SK-N-SH (cell line): ENCODE data around the gene SBF2. TPM values are rescaled to one million over a fixed set of nuclear protein-coding genes. Genes with fewer than 3 reads are reported as not detected.
"Not testable (repeated sequence)": the region's sequence is repeated elsewhere in the genome, so short reads cannot be mapped to it uniquely, and the experiment has no call there.

ENCODE experiments used
- CTCF ChIA-PET: fragments of 300-600, 350-600 bp; formaldehyde crosslinking; extraction: SDS; loops from one replicate; lab custom pipeline; 2021; lab: Yijun Ruan, JAX
- POLR2A ChIA-PET: fragments of 350-600 bp; sonication (Branson Sonifier 250); formaldehyde crosslinking; extraction: SDS; loops from one replicate; lab custom pipeline; 2020; ENCODE audit warnings: antibody characterized with exemption, inconsistent platforms; lab: Yijun Ruan, JAX
- DNase-seq: peaks from one replicate; pipeline ENCODE4 v3.0.0; 2012
- H2AFZ ChIP-seq: fragments of 200-600 bp; sonication (generic); 2 replicates; pipeline ENCODE4 v1.8.1; 2016; ENCODE audit warnings: antibody characterized with exemption, mild to moderate bottlenecking, low read depth
- H3F3A ChIP-seq: fragments of 200-600 bp; sonication (generic); replicated peaks from 2 replicates; pipeline ENCODE3; 2016; ENCODE audit warnings: antibody characterized with exemption, mild to moderate bottlenecking; ENCODE audit not compliant: insufficient read depth
- H3K27ac ChIP-seq, 2 experiments: fragments of 200-500 bp in 1 of 2; fragments of 200-600 bp in 1 of 2; sonication (Bioruptor generic) in 1 of 2; sonication (generic), shearing (Covaris generic) in 1 of 2; 2 replicates each; pipeline versions ENCODE4 v1.5.1 to v1.6.1; 2014 to 2016; ENCODE audit warnings: low read depth in 2 of 2, inconsistent platforms in 1 of 2, low read length in 1 of 2, mild to moderate bottlenecking in 1 of 2, mixed read lengths in 1 of 2
- H3K27me3 ChIP-seq: fragments of 200-600 bp; sonication (generic), shearing (Covaris generic); 2 replicates; pipeline ENCODE4 v1.6.1; 2016; ENCODE audit warnings: mixed run types; ENCODE audit not compliant: insufficient read depth
- H3K36me3 ChIP-seq, 2 experiments: fragments of 200-500 bp in 1 of 2; fragments of 200-600 bp in 1 of 2; sonication (Bioruptor generic) in 1 of 2; sonication (generic) in 1 of 2; replicated peaks in 1 of 2; 2 replicates each; pipeline versions ENCODE3 to v1.5.1; 2014 to 2016; ENCODE audit warnings: low read length in 1 of 2, mild to moderate bottlenecking in 1 of 2; ENCODE audit not compliant: insufficient read depth in 2 of 2, control insufficient read depth in 1 of 2
- H3K4me1 ChIP-seq, 2 experiments: fragments of 200-500 bp in 1 of 2; fragments of 200-600 bp in 1 of 2; sonication (Bioruptor generic) in 1 of 2; sonication (generic), shearing (Covaris generic) in 1 of 2; 2 replicates each; pipeline versions ENCODE4 v1.5.1 to v1.6.1; 2014 to 2016; ENCODE audit warnings: low read depth in 1 of 2, low read length in 1 of 2, mixed run types in 1 of 2; ENCODE audit not compliant: insufficient read depth in 2 of 2, control insufficient read depth in 1 of 2
- H3K4me2 ChIP-seq: fragments of 200-600 bp; sonication (generic), shearing (Covaris generic); 2 replicates; pipeline ENCODE4 v1.6.1; 2017; ENCODE audit warnings: mixed run types
- H3K4me3 ChIP-seq, 2 experiments: fragments of 200-500 bp in 1 of 2; fragments of 200-600 bp in 1 of 2; sonication (Bioruptor generic) in 1 of 2; sonication (generic), shearing (Covaris generic) in 1 of 2; 2 replicates each; pipeline versions ENCODE4 v1.5.1 to v1.8.1; 2014 to 2016; ENCODE audit warnings: low read depth in 2 of 2, inconsistent platforms in 1 of 2, low read length in 1 of 2, mild to moderate bottlenecking in 1 of 2, mixed read lengths in 1 of 2, moderate library complexity in 1 of 2
- H3K79me2 ChIP-seq: fragments of 200-600 bp; sonication (generic); 2 replicates; pipeline ENCODE4 v1.8.1; 2017; ENCODE audit warnings: mild to moderate bottlenecking; ENCODE audit not compliant: insufficient read depth
- H3K9ac ChIP-seq: fragments of 200-600 bp; sonication (generic); 2 replicates; pipeline ENCODE4 v1.6.1; 2017; ENCODE audit warnings: mixed run types
- H3K9me2 ChIP-seq: fragments of 200-600 bp; sonication (generic); 2 replicates; pipeline ENCODE4 v1.6.1; 2017; ENCODE audit warnings: mixed run types
- H3K9me3 ChIP-seq: fragments of 200-600 bp; sonication (generic); 2 replicates; pipeline ENCODE4 v1.6.1; 2017; ENCODE audit warnings: mixed run types, mild to moderate bottlenecking, moderate library complexity
- H4K20me1 ChIP-seq: fragments of 200-600 bp; sonication (generic); 2 replicates; pipeline ENCODE4 v1.6.1; 2017; ENCODE audit warnings: mild to moderate bottlenecking, mixed run types; ENCODE audit not compliant: insufficient read depth
- CHD2 ChIP-seq: fragments of 150-350 bp; IDR thresholded peaks from 2 replicates; pipeline ENCODE4 v1.6.1; 2018; ENCODE audit warnings: low read length; ENCODE audit not compliant: partially characterized antibody
- EP300 ChIP-seq, 2 experiments: IDR thresholded peaks; 2 replicates each; pipeline versions ENCODE4 v1.4.0 to v1.6.1; 2012; ENCODE audit warnings: borderline replicate concordance in 1 of 2, low read depth in 1 of 2, low read length in 1 of 2
- FOXM1 ChIP-seq: IDR thresholded peaks from 2 replicates; pipeline ENCODE4 v1.4.0; 2012; ENCODE audit warnings: low read depth, mild to moderate bottlenecking
- GATA2 ChIP-seq: sonication (generic); formaldehyde crosslinking; IDR thresholded peaks from 2 replicates; pipeline ENCODE4 v1.5.0; 2020; ENCODE audit warnings: mild to moderate bottlenecking, missing genetic modification reagents
- JUND ChIP-seq: IDR thresholded peaks from 2 replicates; pipeline ENCODE4 v1.4.0; 2012
- MEF2A ChIP-seq: IDR thresholded peaks from 2 replicates; pipeline ENCODE4 v1.4.0; 2012; ENCODE audit warnings: low read depth, borderline replicate concordance
- POLR2AphosphoS5 ChIP-seq: IDR thresholded peaks from 2 replicates; pipeline ENCODE4 v1.6.1; 2012; ENCODE audit warnings: low read depth, low read length
- RFX5 ChIP-seq: IDR thresholded peaks from 2 replicates; pipeline ENCODE4 v1.6.1; 2012; ENCODE audit warnings: mild to moderate bottlenecking, improper control_type of control experiment, low read length
- SMC3 ChIP-seq: IDR thresholded peaks from 2 replicates; pipeline ENCODE4 v1.6.1; 2012; ENCODE audit warnings: low read depth, low read length, improper control_type of control experiment
- TAF1 ChIP-seq: IDR thresholded peaks from 2 replicates; pipeline ENCODE4 v1.6.1; 2012; ENCODE audit warnings: low read depth, mild to moderate bottlenecking, low read length, moderate library complexity, borderline replicate concordance
- TCF12 ChIP-seq: IDR thresholded peaks from 2 replicates; pipeline ENCODE4 v1.4.0; 2012
- TEAD4 ChIP-seq: IDR thresholded peaks from 2 replicates; pipeline ENCODE4 v1.4.0; 2012; ENCODE audit warnings: mild to moderate bottlenecking, borderline replicate concordance; ENCODE audit not compliant: insufficient read depth
- WGBS: methylation state at CpG from one replicate; pipeline ENCODE4 v1.1.6; 2017; ENCODE audit warnings: low lambda C conversion rate; 5-methylcytosine and 5-hydroxymethylcytosine counted together
- polyA plus RNA-seq, 3 experiments: library from polyadenylated mRNA; depleted of rRNA; stranded (reverse); fragments of >200 nt; gene quantifications; 2 replicates each; pipeline ENCODE4 v1.2.3, GENCODE V29; 2012
- TF ChIP-seq, protein P1 (sequence below): IDR thresholded peaks from 2 replicates; pipeline ENCODE4 v1.4.0; 2012; ENCODE audit warnings: low read depth, borderline replicate concordance
- TF ChIP-seq, protein P2 (sequence below): IDR thresholded peaks from 2 replicates; pipeline ENCODE4 v1.4.0; 2012; ENCODE audit warnings: low read depth
- TF ChIP-seq, protein P3 (sequence below): fragments of 200-600 bp; sonication (generic); IDR thresholded peaks from 2 replicates; pipeline ENCODE4 v1.6.1; 2017; ENCODE audit warnings: antibody characterized with exemption, mild to moderate bottlenecking, moderate library complexity
- TF ChIP-seq, protein P4 (sequence below): IDR thresholded peaks from 2 replicates; pipeline ENCODE4 v1.4.0; 2012; ENCODE audit warnings: low read depth, borderline replicate concordance

Gene SBF2
- polyA plus RNA-seq, 1 of the 3 experiments (the other 2 are of a cell fraction), result 23.0 TPM

DNA sequence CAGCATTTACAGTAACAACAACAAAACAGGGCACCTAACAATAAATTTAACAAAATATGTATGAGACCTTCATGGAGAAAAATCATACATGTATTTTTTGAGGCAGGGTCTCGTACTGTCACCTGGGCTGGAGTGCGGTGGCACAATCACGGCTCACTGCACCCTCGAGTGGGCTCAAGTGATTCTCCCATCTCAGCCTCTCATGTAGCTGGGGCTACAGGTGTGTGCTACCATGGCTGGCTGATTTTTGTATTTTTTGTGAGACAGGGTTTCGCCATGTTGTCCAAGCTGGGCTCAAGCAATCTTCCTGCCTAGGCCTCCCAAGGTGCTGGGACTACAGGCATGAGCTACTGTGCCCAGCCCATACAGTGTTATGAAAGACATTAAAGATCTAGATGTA lies 352.0 kb downstream of the SBF2 start:
- Histone ChIP-seq H3K9ac (no peak overlapping the region), H4K20me1 (no peaks in the 10 kb centered on the region), H3K4me3 (no peak overlapping the region), H2AFZ (no peak overlapping the region), H3K4me1 (peaks cover 0 to 10% of the 10 kb centered on the region in 2 experiments; a peak in 2 of 4 replicates), H3F3A (peaks cover 12% of the 10 kb centered on the region), H3K79me2 (no peaks in the 10 kb centered on the region), H3K9me2 (no peaks in the 10 kb centered on the region), H3K9me3 (0 out of 2 replicates have a peak, but pooled peaks cover 10% of the 10 kb centered on the region)
- 97% methylated on average over 5 of the region's 5 CpGs for WGBS
- TF ChIP-seq POLR2AphosphoS5 (no peak), TEAD4 (no peak), TCF12 (no peak), MEF2A (no peak), CHD2 (no peak), FOXM1 (no peak), GATA2 (CRISPR knock-in tag) (no peak), RFX5 (no peak), JUND (no peak), TAF1 (no peak), EP300 (IDR thresholded peaks at IDR 0.05; ENCODE audit: borderline replicate concordance in 1 of 2, low read depth in 1 of 2, low read length in 1 of 2) (no peak), SMC3 (no peak)
- TF ChIP-seq, protein P1, sequence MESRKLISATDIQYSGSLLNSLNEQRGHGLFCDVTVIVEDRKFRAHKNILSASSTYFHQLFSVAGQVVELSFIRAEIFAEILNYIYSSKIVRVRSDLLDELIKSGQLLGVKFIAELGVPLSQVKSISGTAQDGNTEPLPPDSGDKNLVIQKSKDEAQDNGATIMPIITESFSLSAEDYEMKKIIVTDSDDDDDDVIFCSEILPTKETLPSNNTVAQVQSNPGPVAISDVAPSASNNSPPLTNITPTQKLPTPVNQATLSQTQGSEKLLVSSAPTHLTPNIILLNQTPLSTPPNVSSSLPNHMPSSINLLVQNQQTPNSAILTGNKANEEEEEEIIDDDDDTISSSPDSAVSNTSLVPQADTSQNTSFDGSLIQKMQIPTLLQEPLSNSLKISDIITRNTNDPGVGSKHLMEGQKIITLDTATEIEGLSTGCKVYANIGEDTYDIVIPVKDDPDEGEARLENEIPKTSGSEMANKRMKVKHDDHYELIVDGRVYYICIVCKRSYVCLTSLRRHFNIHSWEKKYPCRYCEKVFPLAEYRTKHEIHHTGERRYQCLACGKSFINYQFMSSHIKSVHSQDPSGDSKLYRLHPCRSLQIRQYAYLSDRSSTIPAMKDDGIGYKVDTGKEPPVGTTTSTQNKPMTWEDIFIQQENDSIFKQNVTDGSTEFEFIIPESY, result no peak
- TF ChIP-seq, protein P2, sequence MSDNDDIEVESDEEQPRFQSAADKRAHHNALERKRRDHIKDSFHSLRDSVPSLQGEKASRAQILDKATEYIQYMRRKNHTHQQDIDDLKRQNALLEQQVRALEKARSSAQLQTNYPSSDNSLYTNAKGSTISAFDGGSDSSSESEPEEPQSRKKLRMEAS, result no peak
- TF ChIP-seq, protein P3, sequence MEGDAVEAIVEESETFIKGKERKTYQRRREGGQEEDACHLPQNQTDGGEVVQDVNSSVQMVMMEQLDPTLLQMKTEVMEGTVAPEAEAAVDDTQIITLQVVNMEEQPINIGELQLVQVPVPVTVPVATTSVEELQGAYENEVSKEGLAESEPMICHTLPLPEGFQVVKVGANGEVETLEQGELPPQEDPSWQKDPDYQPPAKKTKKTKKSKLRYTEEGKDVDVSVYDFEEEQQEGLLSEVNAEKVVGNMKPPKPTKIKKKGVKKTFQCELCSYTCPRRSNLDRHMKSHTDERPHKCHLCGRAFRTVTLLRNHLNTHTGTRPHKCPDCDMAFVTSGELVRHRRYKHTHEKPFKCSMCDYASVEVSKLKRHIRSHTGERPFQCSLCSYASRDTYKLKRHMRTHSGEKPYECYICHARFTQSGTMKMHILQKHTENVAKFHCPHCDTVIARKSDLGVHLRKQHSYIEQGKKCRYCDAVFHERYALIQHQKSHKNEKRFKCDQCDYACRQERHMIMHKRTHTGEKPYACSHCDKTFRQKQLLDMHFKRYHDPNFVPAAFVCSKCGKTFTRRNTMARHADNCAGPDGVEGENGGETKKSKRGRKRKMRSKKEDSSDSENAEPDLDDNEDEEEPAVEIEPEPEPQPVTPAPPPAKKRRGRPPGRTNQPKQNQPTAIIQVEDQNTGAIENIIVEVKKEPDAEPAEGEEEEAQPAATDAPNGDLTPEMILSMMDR, result no peak
- TF ChIP-seq, protein P4, sequence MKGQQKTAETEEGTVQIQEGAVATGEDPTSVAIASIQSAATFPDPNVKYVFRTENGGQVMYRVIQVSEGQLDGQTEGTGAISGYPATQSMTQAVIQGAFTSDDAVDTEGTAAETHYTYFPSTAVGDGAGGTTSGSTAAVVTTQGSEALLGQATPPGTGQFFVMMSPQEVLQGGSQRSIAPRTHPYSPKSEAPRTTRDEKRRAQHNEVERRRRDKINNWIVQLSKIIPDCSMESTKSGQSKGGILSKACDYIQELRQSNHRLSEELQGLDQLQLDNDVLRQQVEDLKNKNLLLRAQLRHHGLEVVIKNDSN, result no peak
- TF ChIP-seq, all 33 proteins: peak for 0
- DNase-seq, result no peak
- H3K27me3 ChIP-seq, result no peaks in the 10 kb centered on the region
- H3K36me3 ChIP-seq, result peaks cover 0 to 25% of the 10 kb centered on the region in 2 experiments
- POLR2A ChIA-PET, result no interaction called here
- no peak overlapping the region for H3K27ac ChIP-seq
- CTCF ChIA-PET, result interaction anchor here (0.8 kb wide), 1 partner anchor 32 kb away, joined by 4 read pairs; no protein-coding TSS in a partner anchor
- H3K4me2 ChIP-seq, result no peak overlapping the region

DNA sequence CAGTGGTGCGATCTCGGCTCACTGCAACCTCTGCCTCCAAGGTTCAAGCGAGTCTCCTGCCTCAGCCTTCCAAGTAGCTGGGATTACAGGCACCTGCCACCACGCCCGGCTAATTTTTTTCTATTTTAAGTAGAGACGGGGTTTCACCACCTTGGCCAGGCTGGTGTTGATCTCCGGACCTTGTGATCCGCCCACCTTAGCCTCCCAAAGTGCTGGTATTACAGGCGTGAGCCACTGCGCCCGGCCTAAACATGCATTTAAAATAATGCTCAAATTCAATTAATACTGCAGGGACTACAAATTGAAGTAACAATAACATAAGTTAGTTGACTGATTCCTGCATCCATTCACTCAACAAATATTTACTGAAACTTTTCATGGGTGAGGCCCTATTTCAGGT lies 354.9 kb downstream of the SBF2 start:
- H2AFZ ChIP-seq, H3K27me3 ChIP-seq, H3K36me3 ChIP-seq, H3K9ac ChIP-seq, H3K4me2 ChIP-seq, H3K9me2 ChIP-seq, H3K9me3 ChIP-seq, CTCF ChIA-PET, DNase-seq, H3K4me3 ChIP-seq, H3K79me2 ChIP-seq, POLR2A ChIA-PET, H3F3A ChIP-seq, H3K27ac ChIP-seq, H4K20me1 ChIP-seq: not testable (repeated sequence)
- H3K4me1 ChIP-seq, result peaks cover 0 to 10% of the 10 kb centered on the region in 2 experiments; a peak in 2 of 4 replicates
- 85% methylated on average over 11 of the region's 11 CpGs for WGBS
